Left hindlimb (tissue), 1 donor: ENCODE results near the gene FBRSL1.
"Not testable (repeated sequence)": the region's sequence is repeated elsewhere in the genome, so short reads cannot be mapped to it uniquely, and the experiment has no call there.

Source experiments
- DNase-seq: peaks from one replicate; pipeline ENCODE4 v3.0.0-alpha.2; 2018

The FBRSL1 gene

GRCh38 chr12:132454193-132454932 is 35.6 kb upstream of the FBRSL1 start:
- DNase-seq, result no peak

- no peak for DNase-seq
Observed at GRCh38 chr12:132454933-132455418, 35.0 kb upstream of the FBRSL1 start.

- DNase-seq, result no peak
Observed at GRCh38 chr12:132455565-132455964, 34.4 kb upstream of the FBRSL1 start.

- no peak for DNase-seq
Observed at GRCh38 chr12:132456186-132456943, 33.6 kb upstream of the FBRSL1 start.

- DNase-seq, result no peak
Observed at GRCh38 chr12:132456944-132457495, 32.9 kb upstream of the FBRSL1 start.

GRCh38 chr12:132458441-132458840 is 31.5 kb upstream of the FBRSL1 start:
- DNase-seq, result no peak

- no peak for DNase-seq
Observed at GRCh38 chr12:132458846-132459641, 30.9 kb upstream of the FBRSL1 start.

GRCh38 chr12:132460571-132460970 is 29.4 kb upstream of the FBRSL1 start:
- no peak for DNase-seq

- no peak for DNase-seq
Observed at GRCh38 chr12:132461526-132461925, 28.4 kb upstream of the FBRSL1 start.

GRCh38 chr12:132462788-132463187 is 27.2 kb upstream of the FBRSL1 start:
- DNase-seq, result no peak

- DNase-seq, result not testable (repeated sequence)
Observed at GRCh38 chr12:132463284-132463924, 26.5 kb upstream of the FBRSL1 start.

GRCh38 chr12:132464304-132464703 is 25.6 kb upstream of the FBRSL1 start:
- DNase-seq, result not testable (repeated sequence)

GRCh38 chr12:132464820-132465219 is 25.1 kb upstream of the FBRSL1 start:
- no peak for DNase-seq

GRCh38 chr12:132465269-132466190 is 24.4 kb upstream of the FBRSL1 start:
- DNase-seq, result no peak

GRCh38 chr12:132466241-132467201 is 23.4 kb upstream of the FBRSL1 start:
- DNase-seq, result no peak

GRCh38 chr12:132467511-132467910 is 22.4 kb upstream of the FBRSL1 start:
- DNase-seq, result no peak

- DNase-seq, result no peak
Observed at GRCh38 chr12:132469423-132469822, 20.5 kb upstream of the FBRSL1 start.

GRCh38 chr12:132470397-132470796 is 19.6 kb upstream of the FBRSL1 start:
- DNase-seq, result no peak

- DNase-seq, result no peak
Observed at GRCh38 chr12:132471011-132471857, 18.7 kb upstream of the FBRSL1 start.
